ENCODE measurements around the gene DENND4A. TPM values are rescaled to one million over a fixed set of nuclear protein-coding genes. Genes with fewer than 3 reads are reported as not detected.

Gene DENND4A
- total and polyA plus RNA-seq, 2 of the 4 experiments (the other 2 are of a cell fraction) = 4.1 to 17.7 TPM

DNA sequence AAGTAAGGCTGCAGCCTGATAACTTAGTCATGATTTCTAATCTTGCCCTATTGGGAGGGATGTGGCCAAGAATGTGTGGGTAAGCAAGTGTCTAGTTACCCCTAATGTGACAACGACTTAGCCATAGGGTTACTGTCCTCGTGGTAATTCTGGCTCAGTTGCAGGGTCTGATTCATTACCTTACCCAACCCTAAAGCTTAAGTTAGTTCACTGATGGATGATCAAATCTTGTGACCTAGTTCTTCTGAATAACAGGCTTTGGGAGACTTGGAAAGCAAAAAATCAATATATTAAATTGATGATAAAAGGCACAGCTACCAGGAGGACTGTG, 179.5 kb downstream of the DENND4A start:
- in situ Hi-C loops (cut with MboI; ENCODE audit: low sequenced_read_pairs) (loop anchor here (25.0 kb wide), 1 partner anchor 675 kb away; the partner anchor contains the start of gene DIS3L), dilution Hi-C loops (cut with HindIII; ENCODE audit: low sequenced_read_pairs, unreplicated experiment) (no loop called here), intact Hi-C loops (cut with micrococcal nuclease) (no loop called here)
- no peaks in the 10 kb centered on the region for H4K20me1 ChIP-seq (ENCODE audit: insufficient read depth, low read length)
- H3K36me3 ChIP-seq (ENCODE audit: control insufficient read depth, insufficient read depth, low read length) = no peaks in the 10 kb centered on the region
- H3K9me1 ChIP-seq (ENCODE audit: insufficient read depth, low read length) = peaks cover 13% of the 10 kb centered on the region
- ATAC-seq (ENCODE audit: low read depth) = no peak
- peak overlapping the region; percentile 20; the same call in 1 of the 2 replicates for H2AK5ac ChIP-seq (ENCODE audit: low read depth, low read length)
- peak overlapping the region; percentile 71; the same call in 1 of the 2 replicates for H3K23ac ChIP-seq (ENCODE audit: low read depth, low read length)
- TF ChIP-seq SMC3 (IDR thresholded peaks at IDR 0.05; ENCODE audit: low read depth, low read length) (no peak), CHD1 (IDR thresholded peaks at IDR 0.05; ENCODE audit: low read depth, low read length) (no peak), POLR2A (IDR thresholded peaks at IDR 0.05; ENCODE audit: low read depth, low read length) (no peak), MAZ (IDR thresholded peaks at IDR 0.05; ENCODE audit: borderline replicate concordance, low read depth, low read length) (no peak), CTCF (conservative IDR thresholded peaks at IDR 0.05; ENCODE audit: low read depth, low read length) (no peak), BHLHE40 (IDR thresholded peaks at IDR 0.05; ENCODE audit: low read depth, low read length) (no peak), FOS (IDR thresholded peaks at IDR 0.05; ENCODE audit: low read depth, low read length) (no peak), CEBPB (IDR thresholded peaks at IDR 0.05; ENCODE audit: low read depth, low read length) (no peak), RAD21 (IDR thresholded peaks at IDR 0.05; ENCODE audit: low read length) (no peak), MXI1 (IDR thresholded peaks at IDR 0.05; ENCODE audit: borderline replicate concordance, low read depth, low read length) (no peak), RFX5 (IDR thresholded peaks at IDR 0.05; ENCODE audit: low read depth, low read length) (no peak), USF2 (IDR thresholded peaks at IDR 0.05; ENCODE audit: low read depth, low read length) (no peak), MAFK (IDR thresholded peaks at IDR 0.05; ENCODE audit: low read depth, low read length) (no peak), RCOR1 (IDR thresholded peaks at IDR 0.05; ENCODE audit: insufficient replicate concordance, low read length) (no peak), ELK1 (IDR thresholded peaks at IDR 0.05; ENCODE audit: borderline replicate concordance, low read depth, low read length) (no peak), NFE2L2 (IDR thresholded peaks at IDR 0.05; ENCODE audit: low read depth, low read length) (no peak)
- WGBS, 2 experiments (ENCODE audit: extremely low coverage in 2 of 2, insufficient read length in 1 of 2) = no CpG with 5 or more reads among the region's 2 CpGs
- H3K4me2 ChIP-seq (ENCODE audit: low read depth, low read length) = no peak overlapping the region
- no peak overlapping the region for H3K56ac ChIP-seq (ENCODE audit: extremely low read depth, insufficient read depth, low read length)
- no peak overlapping the region; the same call in 1 of the 2 replicates for H4K5ac ChIP-seq (ENCODE audit: low read depth, low read length)
- H3K27ac ChIP-seq (ENCODE audit: insufficient read depth, low read length) = no peak overlapping the region
- BruUV-seq (replicated peaks) = no TSS peak
- H2AK9ac ChIP-seq (replicated peaks; ENCODE audit: low read depth, low read length, poor library complexity) = peak overlapping the region; percentile 17
- peak overlapping the region; percentile 21; the same call in 1 of the 2 replicates for H3K14ac ChIP-seq (replicated peaks; ENCODE audit: low read depth, low read length)
- no peak overlapping the region for H2BK5ac ChIP-seq (ENCODE audit: low read depth, low read length, poor library complexity, severe bottlenecking)
- no peak overlapping the region for H2BK15ac ChIP-seq (ENCODE audit: low read depth, low read length)
- ChIA-PET POLR2A (ENCODE audit: unreplicated experiment) (no interaction called here), CTCF (no interaction called here)
- DNase-seq = peak; percentile 21
- no peak overlapping the region for H2BK120ac ChIP-seq (ENCODE audit: low read depth, low read length)
- peak overlapping the region; percentile 5 for H2AFZ ChIP-seq (replicated peaks; ENCODE audit: low read length, poor library complexity)
- H3K4ac ChIP-seq (ENCODE audit: low read depth, low read length) = 0 out of 2 replicates have a peak overlapping the region, but pooled peaks have one; percentile 9
- H4K91ac ChIP-seq (ENCODE audit: insufficient read depth, low read depth, low read length) = no peak overlapping the region
- no peak overlapping the region for H3K9ac ChIP-seq (ENCODE audit: low read depth, low read length)
- H2BK20ac ChIP-seq (ENCODE audit: low read depth, low read length) = no peak overlapping the region
- peaks cover 12 to 35% of the 10 kb centered on the region in 2 experiments; a peak in 3 of 4 replicates for H3K79me1 ChIP-seq (ENCODE audit: low read depth in 1 of 2, low read length in 2 of 2)
- no peaks in the 10 kb centered on the region for H3K27me3 ChIP-seq (ENCODE audit: control insufficient read depth, insufficient read depth, low read length)
- peak overlapping the region in 1 of 2 experiments; percentile 96; a peak in 2 of 4 replicates for H4K8ac ChIP-seq (ENCODE audit: low read depth in 2 of 2, low read length in 2 of 2)
- H3K4me3 ChIP-seq (ENCODE audit: insufficient read depth, low read depth, low read length) = no peak overlapping the region
- peaks cover 4% of the 10 kb centered on the region for H3K4me1 ChIP-seq (ENCODE audit: control insufficient read depth, insufficient read depth, low read length)
- no peak overlapping the region for H3K18ac ChIP-seq (ENCODE audit: low read depth, low read length)
- H3K9me3 ChIP-seq (ENCODE audit: control insufficient read depth, insufficient read depth, low read length) = no peaks in the 10 kb centered on the region
